GM21390 (cell line): ENCODE results near the gene MEIS1.

Experiments
- ATAC-seq: cut with Tn5 transposase; IDR thresholded peaks from one replicate; pipeline ENCODE4 v1.9.1; 2021; ENCODE audit not compliant: unreplicated experiment

Gene MEIS1

GRCh38 chr2:66534461-66534860, 99.5 kb downstream of the MEIS1 start:
- no peak for ATAC-seq

GRCh38 chr2:66535574-66536289, 100.8 kb downstream of the MEIS1 start:
- ATAC-seq = no peak

GRCh38 chr2:66536290-66536673, 101.4 kb downstream of the MEIS1 start:
- ATAC-seq = no peak

- ATAC-seq = no peak
Measured at GRCh38 chr2:66536997-66537396, 102.1 kb downstream of the MEIS1 start.

- no peak for ATAC-seq
Measured at GRCh38 chr2:66538291-66538690, 103.4 kb downstream of the MEIS1 start.

- no peak for ATAC-seq
Measured at GRCh38 chr2:66539452-66539851, 104.5 kb downstream of the MEIS1 start.

- ATAC-seq = no peak
Measured at GRCh38 chr2:66541646-66542045, 106.7 kb downstream of the MEIS1 start.

GRCh38 chr2:66543257-66543767, 108.4 kb downstream of the MEIS1 start:
- ATAC-seq = no peak

GRCh38 chr2:66544258-66544657, 109.3 kb downstream of the MEIS1 start:
- ATAC-seq = no peak

GRCh38 chr2:66545258-66545657, 110.3 kb downstream of the MEIS1 start:
- ATAC-seq = no peak

- ATAC-seq = no peak
Measured at GRCh38 chr2:66547118-66547517, 112.2 kb downstream of the MEIS1 start.

- ATAC-seq = no peak
Measured at GRCh38 chr2:66547887-66548286, 113.0 kb downstream of the MEIS1 start.

GRCh38 chr2:66548422-66548821, 113.5 kb downstream of the MEIS1 start:
- no peak for ATAC-seq

GRCh38 chr2:66550826-66551225, 115.9 kb downstream of the MEIS1 start:
- ATAC-seq = no peak

GRCh38 chr2:66553370-66553769, 118.4 kb downstream of the MEIS1 start:
- no peak for ATAC-seq

GRCh38 chr2:66555091-66555490, 120.2 kb downstream of the MEIS1 start:
- no peak for ATAC-seq

GRCh38 chr2:66555501-66556324, 120.8 kb downstream of the MEIS1 start:
- ATAC-seq = no peak

- ATAC-seq = no peak
Measured at GRCh38 chr2:66559672-66560071, 124.7 kb downstream of the MEIS1 start.

GRCh38 chr2:66560683-66561082, 125.8 kb downstream of the MEIS1 start:
- no peak for ATAC-seq

GRCh38 chr2:66561645-66562303, 126.8 kb downstream of the MEIS1 start:
- ATAC-seq = no peak

GRCh38 chr2:66562304-66562685, 127.4 kb downstream of the MEIS1 start:
- no peak for ATAC-seq

- ATAC-seq = no peak
Measured at GRCh38 chr2:66563473-66563872, 128.5 kb downstream of the MEIS1 start.
